Ecto neural progenitor cell (in vitro differentiated cells): Measurements from ENCODE around the gene CHPF2.
A peak's percentile ranks its signal among the peaks of the same experiment; 100 is the strongest.

ENCODE experiments used
- DNase-seq: peaks from one replicate; pipeline ENCODE4 v3.0.0-alpha.2; 2018; ENCODE audit warnings: low spot score

Gene CHPF2

DNA sequence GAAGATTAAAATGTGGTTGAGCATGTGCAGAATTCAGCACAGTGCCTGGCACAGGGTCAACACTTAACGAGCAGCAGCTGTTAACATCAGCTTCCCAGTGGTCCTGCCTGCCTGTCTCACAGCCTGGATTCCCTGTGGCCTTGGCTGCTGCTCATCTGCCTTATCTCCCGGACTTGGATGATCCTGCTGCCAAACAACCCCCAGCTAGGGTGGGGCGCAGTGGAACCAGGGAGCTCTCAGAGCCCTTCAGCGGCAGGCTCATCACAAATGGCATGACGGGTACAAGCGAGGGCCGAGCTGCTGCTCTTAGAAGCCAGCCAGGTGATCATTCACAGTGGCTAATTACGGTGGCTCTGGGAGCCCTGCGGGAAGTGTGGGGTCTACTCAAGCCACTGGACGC, 29.2 kb downstream of the CHPF2 start:
- DNase-seq: no peak

DNA sequence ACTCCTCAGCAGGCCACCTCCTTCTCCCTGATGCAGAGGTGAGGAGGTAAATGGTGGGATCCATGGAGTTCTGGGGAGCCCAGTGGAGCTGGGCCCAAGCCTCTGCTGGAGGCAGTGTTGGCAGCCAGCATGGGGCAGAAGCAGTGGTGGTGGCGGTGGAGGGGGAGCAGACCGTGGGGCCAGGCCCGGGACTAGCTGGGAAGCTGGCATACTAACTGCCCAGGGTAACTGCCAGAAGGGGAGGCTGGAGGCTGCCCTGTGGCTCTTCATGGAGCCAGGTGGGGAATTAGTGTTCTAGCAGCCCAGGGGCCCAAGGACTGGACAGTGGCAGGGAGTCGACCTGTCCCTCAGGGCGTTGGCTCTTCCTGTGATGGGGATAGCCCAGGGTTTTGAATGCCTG, 32.3 kb downstream of the CHPF2 start:
- no peak for DNase-seq

DNA sequence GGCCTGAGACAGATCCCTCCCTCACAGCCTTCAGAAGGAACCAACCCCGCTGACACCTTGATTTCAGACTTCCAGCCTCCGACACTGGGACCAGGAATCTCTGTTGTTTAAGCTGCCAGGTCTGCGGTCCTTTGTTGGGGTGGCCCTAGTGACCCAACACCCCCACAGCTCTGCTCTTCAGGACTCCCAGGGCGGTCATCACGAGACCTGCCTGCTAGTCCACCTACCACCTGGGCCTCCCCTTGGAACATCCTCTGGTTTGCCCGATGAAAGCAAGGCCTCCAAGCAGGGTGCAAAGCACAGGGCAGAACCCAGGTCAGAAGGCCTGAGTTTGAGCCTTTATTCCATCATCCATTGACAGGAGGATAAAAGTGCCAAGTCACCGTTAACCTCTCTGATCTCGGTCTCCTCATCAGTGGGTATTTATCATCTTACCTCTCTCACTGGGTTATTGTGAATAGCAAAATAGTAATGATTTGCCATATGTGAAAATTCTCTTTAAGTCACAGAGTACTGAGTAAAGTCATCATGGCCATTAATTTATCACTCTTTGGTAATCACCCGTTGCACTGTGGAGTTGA, 33.2 kb downstream of the CHPF2 start:
- no peak for DNase-seq

DNA sequence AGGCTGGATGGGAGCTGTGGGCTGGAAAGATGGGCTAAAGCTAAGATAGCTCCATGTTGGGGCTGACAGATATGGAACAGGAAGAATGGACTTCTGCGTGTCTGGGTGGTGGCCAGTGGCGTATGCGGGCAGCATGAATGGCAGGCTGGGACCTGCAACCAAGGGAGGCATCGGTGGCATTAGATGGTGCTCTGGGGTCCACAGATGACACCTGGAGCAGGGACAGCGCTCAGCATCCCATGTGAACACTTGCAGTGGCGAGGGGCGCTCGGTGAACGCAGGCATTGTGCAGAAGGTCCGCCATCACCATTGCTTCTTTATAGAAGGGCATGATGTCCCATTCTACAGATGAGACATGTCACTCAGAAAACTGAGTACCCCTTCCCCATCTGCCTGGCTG, 37.2 kb downstream of the CHPF2 start:
- DNase-seq: no peak

DNA sequence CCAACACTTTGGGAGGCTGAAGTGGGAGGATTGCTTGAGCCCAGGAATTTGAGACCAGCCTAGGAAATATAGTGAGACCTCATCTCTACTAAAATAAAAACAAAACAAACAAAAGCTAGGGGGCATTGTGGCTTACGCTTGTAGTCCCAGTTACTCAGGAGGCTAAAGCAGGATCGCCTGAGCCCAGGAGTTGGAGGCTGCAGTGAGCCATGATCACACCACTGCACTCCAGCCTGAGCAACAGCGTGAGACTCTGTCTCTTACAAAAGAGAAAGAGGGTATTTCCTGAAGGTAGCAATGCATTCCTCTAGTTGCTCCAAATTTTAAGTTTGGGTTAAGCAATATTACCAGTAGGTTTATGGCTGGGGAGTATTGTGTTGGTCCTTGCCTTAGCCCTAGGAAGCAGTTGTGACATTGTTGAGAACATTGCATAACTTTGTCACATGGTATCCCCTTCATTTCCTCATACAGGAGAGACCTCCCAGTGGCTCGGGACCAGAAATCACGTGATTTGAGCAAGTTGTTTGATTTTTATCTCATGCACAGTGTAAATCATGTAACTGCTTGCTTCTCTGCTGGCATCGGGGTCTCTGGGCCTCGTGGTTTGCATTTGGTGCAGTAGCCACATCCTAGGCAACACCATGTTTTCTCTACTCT, 39.5 kb downstream of the CHPF2 start:
- DNase-seq: no peak

DNA sequence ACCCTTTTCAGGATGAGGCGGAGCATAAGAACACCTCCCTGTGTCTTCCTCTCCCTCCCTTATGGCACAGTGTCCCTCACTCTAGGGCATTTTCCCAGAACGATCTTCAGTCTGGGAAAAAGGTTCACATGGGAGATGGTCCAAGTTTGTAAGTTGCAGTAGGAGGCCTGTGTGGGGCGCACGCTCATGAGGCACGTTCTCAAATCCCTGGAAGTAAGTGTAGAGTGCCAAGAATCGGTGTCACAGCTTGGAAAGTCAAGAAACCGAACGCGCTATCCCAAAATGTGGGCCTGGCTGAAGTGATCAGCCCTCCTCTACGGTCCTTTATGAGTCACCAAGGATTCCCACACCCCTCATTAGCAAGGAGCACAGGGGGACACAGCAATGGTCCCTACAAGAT, 40.1 kb downstream of the CHPF2 start:
- peak; percentile 32 for DNase-seq

DNA sequence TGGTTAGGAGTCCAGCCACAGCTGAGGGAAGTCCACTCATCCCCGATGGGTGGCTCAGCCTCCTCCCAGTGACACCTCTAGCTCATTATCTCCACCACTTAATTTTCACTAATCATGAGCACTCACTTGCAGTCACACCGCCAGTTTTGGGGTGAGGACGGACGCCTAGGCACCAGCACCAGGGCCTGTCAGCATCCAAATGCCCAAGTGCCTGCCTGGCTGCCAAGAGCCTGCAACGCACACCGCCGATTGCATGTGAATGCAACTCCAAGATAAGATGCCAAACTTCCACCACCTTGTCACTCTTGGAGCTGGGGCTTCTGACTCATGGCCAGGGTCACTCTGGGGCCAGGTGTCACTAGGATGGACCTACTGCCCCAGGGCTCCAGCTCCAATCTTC, 40.6 kb downstream of the CHPF2 start:
- DNase-seq: no peak

DNA sequence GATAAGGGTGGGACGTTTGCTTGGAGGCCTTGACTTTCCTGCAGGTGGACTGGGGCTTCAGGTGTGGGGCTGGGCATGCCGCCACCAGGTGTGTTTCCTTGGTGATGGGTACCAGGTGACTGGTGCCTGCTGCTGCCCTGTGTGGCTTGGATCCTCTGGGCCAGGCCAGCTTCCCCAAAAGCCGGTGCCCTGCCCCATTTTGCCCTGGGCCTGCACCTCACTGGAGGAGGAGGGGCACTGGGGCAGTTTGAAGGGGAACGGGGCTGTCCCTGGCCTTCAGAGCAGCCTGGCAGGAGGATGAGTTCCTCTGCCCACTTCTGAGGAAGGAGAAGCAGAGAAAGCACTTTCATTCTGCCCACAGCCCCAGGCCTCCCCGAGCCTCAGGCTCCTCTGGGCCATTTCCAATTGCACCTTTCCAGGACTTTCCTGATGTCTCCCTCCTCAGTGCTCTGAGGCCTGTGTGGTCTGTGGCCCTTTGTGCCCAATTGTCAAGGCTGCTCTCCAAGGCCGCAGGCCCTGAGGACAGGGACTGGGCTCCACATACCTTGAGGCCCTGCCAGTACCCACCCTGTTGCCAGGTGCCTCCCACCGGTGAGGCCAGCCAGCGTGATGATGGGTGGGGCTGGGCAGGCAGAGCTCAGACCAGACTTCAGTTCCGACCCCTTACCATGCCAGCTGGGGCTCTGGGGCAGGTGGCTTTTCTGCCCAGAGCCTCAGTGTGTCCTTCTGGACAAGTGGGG, 41.5 kb downstream of the CHPF2 start:
- no peak for DNase-seq

DNA sequence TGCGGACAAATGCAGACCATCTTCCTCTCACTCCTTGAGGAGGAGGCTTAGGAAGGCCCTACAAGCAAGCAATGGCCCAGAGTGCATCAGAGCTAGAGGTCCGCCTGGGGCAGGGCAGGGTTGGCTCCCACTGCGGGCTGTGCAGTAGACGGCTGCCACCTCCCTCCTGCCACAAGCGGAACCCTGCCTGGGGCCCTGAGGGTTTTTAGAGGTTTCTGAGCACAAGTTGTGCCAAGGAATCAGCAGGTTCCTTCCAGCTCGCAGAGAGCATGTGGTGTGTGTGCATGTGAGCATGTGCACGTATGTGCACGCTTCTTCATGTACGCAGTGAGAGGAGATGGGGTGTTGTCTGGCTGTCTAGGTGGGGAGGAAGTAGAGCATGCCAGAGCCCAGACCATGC, 42.1 kb downstream of the CHPF2 start:
- DNase-seq: no peak

DNA sequence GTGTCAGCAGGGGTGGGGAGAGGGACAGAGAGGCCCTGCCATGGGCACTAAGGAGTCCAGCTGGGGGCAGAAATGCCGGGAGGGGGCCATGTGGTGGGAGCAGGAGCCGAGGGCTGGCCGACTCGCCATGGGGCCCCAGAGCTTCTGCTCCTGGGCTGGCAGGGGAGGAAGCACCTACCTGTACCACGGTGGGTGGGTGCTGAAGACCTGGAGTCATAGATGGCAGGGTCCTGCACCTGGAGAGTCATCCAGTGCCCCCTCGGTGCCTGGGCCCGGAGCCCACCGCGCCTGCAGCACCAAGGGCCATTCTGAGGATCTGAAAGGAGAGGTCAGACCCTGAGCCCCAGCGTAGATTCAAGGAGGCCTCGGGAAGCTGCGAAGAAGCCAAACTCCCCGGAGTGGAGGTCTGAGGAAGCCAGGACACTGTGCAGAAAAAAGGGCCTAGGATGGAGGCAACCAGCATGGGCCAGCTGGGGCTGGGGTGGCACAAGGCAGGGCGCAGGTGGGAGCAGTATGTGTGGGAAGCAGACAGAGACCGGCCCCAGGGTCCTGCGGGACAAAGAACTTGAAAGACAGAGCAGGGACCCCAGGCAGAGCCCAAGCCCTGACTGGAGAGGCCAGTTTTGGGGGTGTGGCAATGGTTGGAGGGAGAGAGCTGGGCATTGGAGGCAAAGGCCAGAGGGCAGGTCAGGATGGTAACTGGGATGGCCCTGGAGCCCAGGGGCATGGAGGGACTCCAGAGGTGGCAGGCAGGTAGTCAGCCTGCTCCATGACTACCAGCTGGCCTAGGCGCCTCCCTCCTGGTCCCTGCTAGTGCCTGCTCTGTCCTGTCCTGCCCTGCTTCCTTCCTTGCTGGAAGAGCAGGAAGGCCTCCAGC, 42.9 kb downstream of the CHPF2 start:
- DNase-seq: no peak

DNA sequence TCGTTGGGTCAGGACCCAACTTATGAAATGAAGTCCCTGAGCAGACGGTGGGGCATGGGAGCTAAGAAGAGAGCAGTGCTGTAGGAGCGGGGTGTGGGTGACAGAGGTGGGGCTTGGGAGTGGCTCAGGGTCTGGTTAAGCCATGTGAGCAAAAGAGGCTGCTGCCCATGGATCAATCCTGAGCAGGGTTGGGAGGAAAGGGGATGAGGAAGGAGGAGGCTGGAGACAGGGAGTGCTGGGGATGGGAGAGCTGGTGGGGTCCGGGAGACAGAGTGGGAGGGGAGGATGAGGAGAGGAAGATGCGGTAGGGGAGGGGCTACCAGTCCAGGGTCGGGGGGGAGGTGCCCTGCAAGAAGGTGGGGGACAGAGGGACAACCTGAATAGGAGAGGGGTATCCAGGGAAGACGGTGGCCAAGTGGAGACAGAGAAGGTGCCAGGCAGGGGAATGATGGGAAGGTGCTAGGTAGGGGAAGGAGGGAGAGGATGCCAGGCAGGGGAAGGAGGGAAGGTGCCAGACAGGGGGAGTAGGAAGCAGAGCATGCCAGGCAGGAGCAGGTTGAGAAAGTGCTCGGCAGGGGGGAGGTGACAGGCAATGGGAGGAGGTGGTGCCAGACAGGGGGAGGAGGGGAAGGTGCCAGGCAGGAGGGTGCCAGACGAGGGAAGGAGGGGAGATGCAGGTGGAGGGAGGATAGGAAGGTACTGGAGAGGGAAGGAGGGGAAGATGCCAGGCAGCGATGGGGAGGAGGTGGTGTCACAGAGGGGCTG, 43.7 kb downstream of the CHPF2 start:
- peak; percentile 38 for DNase-seq

DNA sequence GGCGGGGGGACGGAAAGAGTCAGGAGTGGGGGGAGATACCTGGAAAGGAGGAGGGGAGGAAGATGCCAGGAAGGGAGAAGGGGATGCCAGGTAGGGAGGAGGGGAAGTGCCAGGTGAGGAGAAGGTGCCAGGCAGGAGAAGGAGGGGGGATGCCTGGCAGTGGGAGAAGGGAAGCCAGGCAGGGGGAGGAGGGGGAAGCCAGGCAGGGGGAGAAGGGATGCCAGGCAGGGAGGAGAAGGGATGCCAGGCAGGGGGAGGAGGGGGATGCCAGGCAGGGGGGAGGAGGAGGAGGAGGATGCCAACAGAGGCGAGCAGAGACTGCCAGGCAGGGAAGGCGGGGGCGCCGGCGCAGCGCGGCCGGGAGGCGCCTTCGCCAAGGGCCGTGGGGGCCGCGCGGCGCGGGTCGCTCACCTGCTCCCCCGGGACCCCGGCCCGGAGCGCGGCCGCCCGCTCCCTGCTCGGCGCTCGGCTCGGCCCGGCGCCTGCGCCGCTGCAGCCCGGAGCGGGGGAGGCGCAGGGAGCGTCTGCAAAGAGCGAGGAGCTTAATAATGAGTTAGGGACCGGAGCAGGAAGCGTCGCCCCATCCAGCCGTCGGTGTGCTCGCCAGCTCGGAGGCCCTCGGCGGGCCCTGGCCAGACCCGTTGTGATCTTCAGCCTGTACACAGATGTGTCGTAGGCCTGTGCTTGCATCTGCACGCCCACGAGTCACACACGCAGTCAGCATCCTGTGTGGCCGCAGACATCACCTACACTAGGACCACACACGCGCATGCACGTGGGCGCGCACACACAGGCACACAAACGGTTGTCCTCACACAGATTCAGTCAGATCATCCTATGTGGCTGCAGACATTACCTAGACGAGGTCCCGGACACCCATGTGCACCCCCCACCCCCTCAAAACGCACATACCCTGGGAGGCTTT, 44.6 kb downstream of the CHPF2 start:
- peak; percentile 79 for DNase-seq

DNA sequence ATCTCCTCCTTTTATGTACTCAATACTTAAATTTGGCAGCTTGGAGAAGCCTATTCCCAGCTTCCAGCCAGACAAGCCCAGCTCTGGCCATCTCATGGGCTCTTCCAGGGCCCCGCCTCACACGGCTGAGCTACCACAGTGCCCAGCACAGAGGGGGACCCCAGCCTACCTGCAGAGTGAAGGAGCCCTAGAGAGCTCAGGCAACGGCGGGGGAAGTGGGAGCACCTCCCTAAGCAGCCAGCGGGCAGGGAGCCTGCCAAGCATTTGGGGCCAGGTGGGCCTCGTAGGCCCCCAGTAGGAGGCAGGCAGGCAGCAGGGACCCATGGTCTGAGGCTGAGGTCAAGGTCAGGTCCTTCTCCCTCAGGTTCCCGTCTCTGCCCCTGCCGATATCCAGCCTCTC, 45.3 kb downstream of the CHPF2 start:
- no peak for DNase-seq

DNA sequence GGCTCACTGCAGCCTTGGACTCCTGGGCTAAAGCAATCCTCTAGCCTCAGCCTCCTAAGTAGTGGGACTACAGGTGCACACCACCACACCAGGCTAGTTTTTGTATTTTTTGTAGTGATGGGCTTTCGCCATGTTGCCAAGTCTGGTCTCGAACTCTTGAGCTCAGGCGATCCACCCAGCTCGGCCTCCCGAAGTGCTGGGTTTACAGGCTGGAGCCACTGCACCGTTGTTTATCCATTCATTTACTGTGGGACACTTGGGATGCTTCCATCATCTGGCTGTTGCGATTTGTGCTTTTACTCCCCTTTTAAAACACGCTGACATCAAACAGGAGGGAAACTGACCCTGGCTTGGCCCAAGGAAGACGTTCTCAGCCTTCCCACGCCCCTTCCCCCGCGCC, 46.7 kb downstream of the CHPF2 start:
- no peak for DNase-seq

DNA sequence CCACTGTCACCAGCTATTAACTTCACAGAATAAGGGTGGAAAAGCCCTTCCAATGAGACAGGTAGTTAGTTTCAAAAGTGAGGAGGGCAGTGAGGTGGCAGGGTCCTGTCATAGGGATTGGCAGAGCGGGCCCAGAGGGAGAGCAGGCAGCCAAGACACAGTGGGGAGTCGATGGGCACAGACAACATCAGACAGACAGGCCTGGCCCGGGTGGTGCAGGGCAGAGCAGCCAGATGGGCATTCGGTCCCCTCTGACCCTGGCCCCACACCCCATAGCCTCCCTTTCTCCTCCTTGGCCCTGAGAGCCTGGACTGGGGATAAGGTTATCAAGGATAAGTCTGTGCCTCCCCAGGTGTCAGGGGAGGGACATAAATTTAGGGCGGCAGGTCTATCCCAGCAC, 47.6 kb downstream of the CHPF2 start:
- DNase-seq: no peak

DNA sequence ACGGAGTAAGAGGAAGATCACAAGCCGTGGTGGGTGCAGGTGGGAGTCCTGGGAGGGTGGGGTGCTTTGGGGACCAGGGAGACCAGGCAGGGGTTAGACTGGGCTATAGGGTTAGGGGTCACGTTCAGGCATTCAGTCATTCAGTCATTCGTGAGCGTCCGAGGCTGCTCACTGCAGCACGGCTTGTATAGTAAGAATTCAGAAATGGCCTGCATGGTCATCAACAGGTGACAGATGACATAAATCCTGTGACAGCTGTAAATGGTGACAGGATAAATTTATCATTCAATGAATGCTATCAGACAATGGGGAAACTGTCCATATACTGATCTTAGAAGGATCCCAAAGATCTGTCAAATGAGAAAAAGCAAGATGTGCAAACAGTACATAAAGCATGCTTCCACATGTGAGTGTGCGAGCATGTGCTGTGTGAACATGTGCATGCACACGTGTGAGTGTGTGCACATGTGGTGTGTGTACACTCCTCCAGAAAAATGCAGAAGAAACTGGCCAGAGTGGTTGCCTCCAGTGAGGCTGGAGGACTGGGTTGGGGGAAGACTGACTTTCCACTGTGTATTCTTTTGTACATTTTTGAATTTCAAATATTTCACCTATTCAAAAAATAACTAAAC, 48.2 kb downstream of the CHPF2 start:
- no peak for DNase-seq

DNA sequence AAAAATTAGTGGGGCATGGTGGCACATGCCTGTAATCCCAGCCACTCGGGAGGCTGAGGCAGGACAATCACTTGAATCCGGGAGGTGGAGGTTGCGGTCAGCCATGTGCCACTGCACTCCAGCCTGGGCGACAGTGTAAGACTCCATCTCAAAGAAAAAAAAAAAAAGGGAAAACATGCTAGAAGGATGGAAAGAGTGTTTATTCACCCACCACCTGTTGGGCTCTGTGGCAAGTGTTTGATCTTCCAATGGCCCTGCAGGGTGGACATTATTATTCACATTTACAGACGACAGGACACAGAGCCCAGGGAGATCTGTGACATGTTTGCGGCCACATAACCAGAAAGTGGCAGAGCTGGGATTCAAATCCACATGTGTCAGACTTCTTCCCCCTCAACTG, 49.4 kb downstream of the CHPF2 start:
- DNase-seq: no peak

DNA sequence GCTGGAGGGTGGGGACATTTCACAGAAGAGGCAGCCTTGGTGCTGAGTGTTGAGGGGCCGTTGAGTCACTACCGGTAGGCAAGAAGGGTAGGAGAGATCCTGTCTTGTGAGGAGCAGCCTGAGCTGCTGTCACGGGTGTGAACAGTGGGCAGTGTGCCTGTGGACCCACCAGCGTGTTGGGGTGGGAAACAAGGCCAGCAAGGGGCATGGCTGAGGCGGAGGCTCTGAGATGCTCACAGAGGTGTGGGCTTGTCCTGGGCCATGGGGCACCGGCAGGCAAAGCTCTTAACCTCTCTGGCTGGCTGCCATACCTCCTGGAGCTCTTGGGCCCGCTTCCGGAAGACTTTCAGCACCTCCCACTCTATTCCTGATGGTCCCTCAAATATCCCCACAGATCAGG, 49.8 kb downstream of the CHPF2 start:
- DNase-seq: no peak

DNA sequence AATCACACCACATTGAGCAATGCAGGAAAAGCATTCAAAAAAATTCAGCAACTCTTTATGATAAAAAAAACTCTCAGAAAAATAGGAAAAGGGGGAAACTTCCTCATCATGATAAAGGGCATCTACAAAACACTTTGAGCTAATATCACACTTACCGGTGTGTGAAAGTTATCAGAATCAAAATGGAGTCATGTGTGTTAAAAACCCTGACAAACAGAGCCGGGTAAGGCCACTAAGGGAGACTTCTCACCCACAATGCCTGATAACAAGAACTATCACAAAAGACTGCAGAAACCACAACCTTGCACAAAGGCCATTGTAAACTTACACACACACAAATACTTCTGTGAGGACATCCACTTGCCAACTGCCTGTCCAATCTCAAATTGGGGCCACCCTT, 51.0 kb downstream of the CHPF2 start:
- no peak for DNase-seq

DNA sequence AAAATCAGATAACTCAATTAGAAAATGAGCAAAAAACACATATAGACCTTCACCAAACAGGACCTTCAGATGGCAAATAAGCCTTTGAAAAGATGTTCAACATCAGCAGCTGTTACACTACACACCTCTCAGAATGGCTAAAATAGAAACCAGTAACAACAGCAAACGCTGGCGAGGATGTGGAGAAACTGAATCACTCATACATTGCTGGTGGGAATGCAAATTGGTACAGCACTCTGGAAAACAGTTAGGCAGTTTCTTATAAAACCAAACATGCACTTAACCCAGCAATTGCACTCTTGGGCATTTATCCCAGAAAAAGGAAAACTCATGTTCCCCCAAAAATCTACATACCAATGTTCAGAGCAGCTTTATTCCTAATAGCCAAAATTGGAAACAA, 53.9 kb downstream of the CHPF2 start:
- DNase-seq: no peak
